ENCODE measurements around the gene AFG1L. TPM values are rescaled to one million over a fixed set of nuclear protein-coding genes. Genes with fewer than 3 reads are reported as not detected.

Gene AFG1L
- total RNA-seq, 1 donor from 2014 or later = 8.0 TPM

DNA sequence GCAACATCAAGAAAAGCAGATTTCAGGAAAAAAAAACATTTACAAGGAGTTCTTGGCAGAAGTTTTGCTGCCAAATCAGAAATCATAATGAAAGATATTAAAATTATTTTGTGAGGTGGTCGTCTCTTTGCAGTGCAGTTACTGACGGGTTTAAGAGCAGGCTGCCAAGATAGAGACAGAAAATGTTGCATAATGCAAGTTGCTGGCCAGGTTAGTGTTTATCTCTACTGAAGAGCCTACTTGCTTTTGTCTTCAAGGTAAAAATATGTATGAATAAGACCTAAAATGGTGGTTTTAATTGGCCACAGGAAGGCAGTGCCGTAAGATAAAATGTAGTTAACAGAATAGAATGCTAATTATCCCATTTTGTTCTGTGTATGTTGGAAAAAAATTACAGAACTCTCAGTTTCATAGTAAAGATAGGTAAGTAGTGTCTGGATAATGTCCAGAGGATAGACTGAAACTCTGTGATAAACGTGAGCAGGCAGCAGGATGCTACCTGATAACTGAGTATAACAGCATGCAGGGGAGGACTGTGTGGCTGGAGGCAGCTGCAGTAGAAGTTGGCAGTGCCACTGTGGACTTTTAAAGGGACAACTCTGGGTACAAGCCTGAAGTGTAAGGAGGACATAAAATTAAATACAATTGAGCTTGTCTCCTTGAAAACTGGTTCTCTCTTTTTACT is 279.7 kb downstream of the AFG1L start:
- DNase-seq (ENCODE audit: low spot score) = no peak

Other genes starting within 250 kb of the AFG1L start
- 33.4 TPM for gene OSTM1, start 220.3 kb upstream of the AFG1L start, total RNA-seq
- not detected for gene NR2E1, start 129.0 kb upstream of the AFG1L start, total RNA-seq
- gene SNX3, start 34.0 kb upstream of the AFG1L start, total RNA-seq = 142 TPM